ENCODE results near the gene ELK3. TPM values are rescaled to one million over a fixed set of nuclear protein-coding genes. Genes with fewer than 3 reads are reported as not detected.

ELK3 gene
- polyA plus RNA-seq, 3 donors: 12.1 to 14.9 (median 14.6) TPM

- Histone ChIP-seq H3K36me3 (replicated peaks in 1 of 2; ENCODE audit: control insufficient read depth in 1 of 2, insufficient read depth in 2 of 2, low read length in 2 of 2) (peaks cover 14 to 74% of the 10 kb centered on the region in 2 donors), H3K4me1 (ENCODE audit: control insufficient read depth in 1 of 2, insufficient read depth in 2 of 2, low read length in 2 of 2) (peaks cover 29 to 30% of the 10 kb centered on the region in 2 donors), H3K9me3 (replicated peaks in 1 of 2; ENCODE audit: control insufficient read depth in 1 of 2, insufficient read depth in 1 of 2, low read length in 2 of 2) (no peaks in the 10 kb centered on the region), H3K27ac (ENCODE audit: low read depth in 1 of 2, low read length in 2 of 2) (peak overlapping the region; percentile 18 to 63), H3K4me3 (replicated peaks in 1 of 3; ENCODE audit: low read depth in 2 of 3, low read length in 3 of 3) (peak overlapping the region in 1 of 3 experiments; percentile 21), H3K79me2 (ENCODE audit: insufficient read depth, low read length) (peaks cover 79% of the 10 kb centered on the region), H4K20me1 (ENCODE audit: insufficient read depth, low read length) (peaks cover 99% of the 10 kb centered on the region), H3K9ac (ENCODE audit: insufficient read depth, low read length, poor library complexity, severe bottlenecking) (peak overlapping the region; percentile 29), H2AFZ (ENCODE audit: insufficient read depth, low read depth, low read length, poor library complexity, severe bottlenecking) (no peak overlapping the region), H3K4me2 (replicated peaks; ENCODE audit: extremely low read depth, low read length, poor library complexity, severe bottlenecking) (peak overlapping the region; percentile 27), H3K27me3 (ENCODE audit: control insufficient read depth in 2 of 2, insufficient read depth in 2 of 2, low read length in 2 of 2) (no peaks in the 10 kb centered on the region)
- Mint-ChIP-seq H3K27me3 (ENCODE audit: low read depth in 3 of 3) (peaks cover 0 to 6% (median 2%) of the 10 kb centered on the region in 3 donors), H3K4me1 (peaks cover 53% of the 10 kb centered on the region), H3K9me3 (no peaks in the 10 kb centered on the region), H3K4me3 (peak overlapping the region; percentile 47 to 73), H3K27ac (peak overlapping the region; percentile 76 to 94 (median 90)), H3K36me3 (peaks cover 55 to 77% of the 10 kb centered on the region in 2 donors)
- TF ChIP-seq CTCF (IDR thresholded peaks at IDR 0.05): no peak
- 13% methylated on average over 7 of the region's 9 CpGs for WGBS (ENCODE audit: insufficient coverage)
- DNase-seq: peak; percentile 49 to 63 (median 63)
- intact Hi-C loops (cut with micrococcal nuclease): no loop called here
Measured at GRCh38 chr12:96237465-96238077, 43.4 kb downstream of the ELK3 start.

GRCh38 chr12:96238336-96239047 lies 44.3 kb downstream of the ELK3 start:
- Histone ChIP-seq H3K4me3 (replicated peaks in 1 of 3; ENCODE audit: low read depth in 2 of 3, low read length in 3 of 3) (no peak overlapping the region), H4K20me1 (ENCODE audit: insufficient read depth, low read length) (peaks cover 99% of the 10 kb centered on the region), H2AFZ (ENCODE audit: insufficient read depth, low read depth, low read length, poor library complexity, severe bottlenecking) (no peak overlapping the region), H3K4me1 (ENCODE audit: control insufficient read depth in 1 of 2, insufficient read depth in 2 of 2, low read length in 2 of 2) (peaks cover 29 to 31% of the 10 kb centered on the region in 2 donors), H3K36me3 (replicated peaks in 1 of 2; ENCODE audit: control insufficient read depth in 1 of 2, insufficient read depth in 2 of 2, low read length in 2 of 2) (peaks cover 14 to 64% of the 10 kb centered on the region in 2 donors), H3K79me2 (ENCODE audit: insufficient read depth, low read length) (peaks cover 79% of the 10 kb centered on the region), H3K27ac (ENCODE audit: low read depth in 1 of 2, low read length in 2 of 2) (peak overlapping the region in 1 of 2 donors; percentile 63), H3K9ac (ENCODE audit: insufficient read depth, low read length, poor library complexity, severe bottlenecking) (no peak overlapping the region), H3K9me3 (replicated peaks in 1 of 2; ENCODE audit: control insufficient read depth in 1 of 2, insufficient read depth in 1 of 2, low read length in 2 of 2) (no peaks in the 10 kb centered on the region), H3K4me2 (replicated peaks; ENCODE audit: extremely low read depth, low read length, poor library complexity, severe bottlenecking) (no peak overlapping the region), H3K27me3 (ENCODE audit: control insufficient read depth in 2 of 2, insufficient read depth in 2 of 2, low read length in 2 of 2) (no peaks in the 10 kb centered on the region)
- H3K9me3 Mint-ChIP-seq: no peaks in the 10 kb centered on the region
- intact Hi-C loops (cut with micrococcal nuclease): no loop called here
- no peak for DNase-seq
- no peak overlapping the region for H3K4me3 Mint-ChIP-seq
- H3K27me3 Mint-ChIP-seq (ENCODE audit: low read depth in 3 of 3): peaks cover 0 to 6% (median 2%) of the 10 kb centered on the region in 3 donors
- 88% methylated on average over 8 of the region's 13 CpGs for WGBS (ENCODE audit: insufficient coverage)
- no peak for TF ChIP-seq CTCF (IDR thresholded peaks at IDR 0.05)
- peaks cover 56% of the 10 kb centered on the region for H3K4me1 Mint-ChIP-seq
- H3K27ac Mint-ChIP-seq: peak overlapping the region; percentile 76 to 94 (median 90)
- H3K36me3 Mint-ChIP-seq: peaks cover 53 to 77% of the 10 kb centered on the region in 2 donors

Measured in CD14-positive monocyte (primary cell).